GM12874 (cell line): ENCODE data around the gene MYBBP1A.

Experiments used
- TF ChIP-seq, protein P1 (sequence below): IDR thresholded peaks from 2 replicates; pipeline ENCODE4 v1.5.1; 2011; ENCODE audit warnings: low read depth, mild to moderate bottlenecking, control low read depth, low read length, moderate library complexity; ENCODE audit not compliant: insufficient read depth

The MYBBP1A gene

DNA sequence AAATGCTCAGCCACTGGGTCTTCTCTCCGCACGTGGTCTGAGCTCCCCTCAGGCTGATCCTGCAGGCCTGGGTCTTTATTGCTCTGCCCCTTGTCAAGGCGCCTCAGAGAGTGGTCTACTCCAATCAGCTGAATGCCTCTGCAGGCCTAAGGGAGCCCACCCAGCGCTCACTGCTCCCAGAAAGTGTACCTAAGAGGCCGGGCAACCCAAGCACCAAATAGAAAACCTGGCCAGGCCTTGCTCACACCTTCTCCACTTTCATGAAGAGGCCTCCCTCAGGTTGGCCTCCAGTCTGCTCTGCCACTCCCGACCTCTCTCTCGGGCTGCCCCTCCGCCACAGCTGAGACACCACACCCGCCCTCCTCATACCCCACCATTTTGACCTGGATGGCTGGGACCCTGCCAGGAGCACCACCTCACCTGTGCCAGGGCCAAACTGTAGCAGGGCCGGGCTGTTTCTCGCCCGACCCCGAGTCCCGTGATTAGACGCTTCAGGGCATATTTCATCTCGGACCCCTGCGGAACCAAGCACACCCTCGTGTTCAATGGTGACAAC, 665 bp downstream of the MYBBP1A start:
- TF ChIP-seq, protein P1, sequence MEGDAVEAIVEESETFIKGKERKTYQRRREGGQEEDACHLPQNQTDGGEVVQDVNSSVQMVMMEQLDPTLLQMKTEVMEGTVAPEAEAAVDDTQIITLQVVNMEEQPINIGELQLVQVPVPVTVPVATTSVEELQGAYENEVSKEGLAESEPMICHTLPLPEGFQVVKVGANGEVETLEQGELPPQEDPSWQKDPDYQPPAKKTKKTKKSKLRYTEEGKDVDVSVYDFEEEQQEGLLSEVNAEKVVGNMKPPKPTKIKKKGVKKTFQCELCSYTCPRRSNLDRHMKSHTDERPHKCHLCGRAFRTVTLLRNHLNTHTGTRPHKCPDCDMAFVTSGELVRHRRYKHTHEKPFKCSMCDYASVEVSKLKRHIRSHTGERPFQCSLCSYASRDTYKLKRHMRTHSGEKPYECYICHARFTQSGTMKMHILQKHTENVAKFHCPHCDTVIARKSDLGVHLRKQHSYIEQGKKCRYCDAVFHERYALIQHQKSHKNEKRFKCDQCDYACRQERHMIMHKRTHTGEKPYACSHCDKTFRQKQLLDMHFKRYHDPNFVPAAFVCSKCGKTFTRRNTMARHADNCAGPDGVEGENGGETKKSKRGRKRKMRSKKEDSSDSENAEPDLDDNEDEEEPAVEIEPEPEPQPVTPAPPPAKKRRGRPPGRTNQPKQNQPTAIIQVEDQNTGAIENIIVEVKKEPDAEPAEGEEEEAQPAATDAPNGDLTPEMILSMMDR, result no peak

DNA sequence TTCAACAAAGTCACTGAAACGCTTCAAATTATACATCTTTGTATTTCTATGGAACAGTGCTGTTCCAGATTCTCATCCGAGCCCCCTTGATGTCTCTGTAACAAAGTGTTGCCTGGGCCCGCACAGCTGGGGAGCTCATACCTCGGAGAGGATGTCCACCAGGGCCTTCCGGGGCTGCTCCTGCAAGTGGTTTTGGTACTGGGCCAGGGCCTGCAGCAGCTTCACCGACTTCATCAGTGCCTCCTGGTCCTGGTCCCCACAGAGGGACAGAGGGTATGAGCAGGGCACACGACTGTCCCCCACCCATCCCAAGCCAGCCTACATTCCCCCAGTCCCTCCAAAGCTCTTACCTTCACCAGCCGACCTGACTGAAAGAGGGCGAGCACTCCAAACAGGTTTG, 1.5 kb downstream of the MYBBP1A start:
- TF ChIP-seq, protein P1, result no peak

DNA sequence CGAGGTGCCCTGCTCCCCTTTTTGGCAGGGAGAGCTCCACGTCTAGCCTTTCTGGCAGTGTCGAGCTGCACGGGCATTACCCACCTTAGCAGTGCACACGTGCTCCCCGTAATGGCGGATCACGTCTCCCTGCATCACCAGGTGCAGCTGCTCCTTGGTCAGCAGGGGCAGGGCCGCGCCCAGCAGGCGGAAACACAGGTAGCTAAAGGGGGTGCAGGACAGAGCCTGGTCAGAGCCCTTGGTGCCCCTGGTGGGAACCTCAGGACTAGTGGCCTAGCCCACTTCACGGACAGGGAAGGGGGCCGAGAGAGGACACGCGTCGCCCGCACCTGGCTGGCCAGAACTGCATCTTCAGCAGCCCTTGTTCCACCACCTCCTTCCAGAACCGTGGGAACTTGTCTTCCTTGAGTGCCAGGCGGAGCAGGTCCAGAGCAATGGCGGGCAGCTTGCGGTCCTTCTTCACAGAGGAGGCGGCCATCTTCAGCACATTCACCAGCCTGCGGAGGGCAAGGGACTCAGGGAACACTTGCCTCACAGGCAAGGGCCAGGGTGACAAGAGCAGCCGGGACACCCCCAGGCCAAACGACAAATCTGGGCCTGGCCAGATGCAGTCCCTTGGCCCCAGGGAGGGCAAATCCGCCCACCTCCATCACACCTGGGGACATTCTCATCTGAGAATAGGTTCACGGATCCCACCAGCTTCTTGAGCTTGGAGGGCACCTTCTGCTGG, 3.2 kb downstream of the MYBBP1A start:
- TF ChIP-seq, protein P1, result no peak

DNA sequence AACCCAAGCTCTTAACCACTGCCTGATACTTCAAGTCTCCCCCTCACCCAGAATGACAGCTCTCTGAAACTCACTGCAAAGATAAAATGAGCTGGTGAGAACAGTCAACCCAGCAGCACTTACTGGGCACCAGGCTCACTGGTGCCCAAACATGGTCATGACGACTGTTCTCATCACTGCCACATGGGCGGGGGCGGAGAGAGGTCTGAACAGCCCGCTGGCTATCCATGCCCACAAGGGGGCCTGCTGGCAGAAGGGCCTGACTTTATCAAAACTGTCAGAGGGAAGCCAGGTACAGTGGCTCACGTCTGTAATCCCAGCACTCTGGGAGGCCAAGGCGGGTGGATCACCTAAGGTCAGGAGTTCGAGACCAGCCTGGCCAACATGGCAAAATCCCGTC, 4.0 kb downstream of the MYBBP1A start:
- TF ChIP-seq, protein P1, result no peak

DNA sequence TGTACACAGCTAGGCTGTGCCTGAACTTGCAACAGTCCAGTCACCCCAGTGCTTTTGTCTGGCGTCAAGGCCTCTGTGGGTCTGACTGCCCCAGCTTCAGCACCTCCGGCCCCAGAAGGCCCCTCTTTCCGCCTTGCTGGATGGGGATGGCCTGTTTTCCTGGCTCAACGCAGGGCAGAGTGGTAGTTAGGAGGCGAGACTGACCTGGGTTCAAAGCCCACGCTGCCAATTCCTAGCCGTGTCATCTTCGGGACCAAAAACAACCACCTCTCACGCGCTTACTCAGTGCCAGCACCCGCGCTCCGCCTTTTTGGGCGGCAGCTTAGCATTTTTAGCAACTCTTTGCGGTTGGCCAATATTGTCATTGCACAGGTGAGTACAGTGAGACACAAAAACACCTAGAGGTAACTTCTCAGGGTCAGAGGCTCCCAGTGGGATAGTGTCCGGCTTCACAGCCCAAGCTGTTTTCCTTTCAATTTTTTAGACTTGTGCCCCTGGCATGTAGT, 4.6 kb downstream of the MYBBP1A start:
- TF ChIP-seq, protein P1, result no peak

DNA sequence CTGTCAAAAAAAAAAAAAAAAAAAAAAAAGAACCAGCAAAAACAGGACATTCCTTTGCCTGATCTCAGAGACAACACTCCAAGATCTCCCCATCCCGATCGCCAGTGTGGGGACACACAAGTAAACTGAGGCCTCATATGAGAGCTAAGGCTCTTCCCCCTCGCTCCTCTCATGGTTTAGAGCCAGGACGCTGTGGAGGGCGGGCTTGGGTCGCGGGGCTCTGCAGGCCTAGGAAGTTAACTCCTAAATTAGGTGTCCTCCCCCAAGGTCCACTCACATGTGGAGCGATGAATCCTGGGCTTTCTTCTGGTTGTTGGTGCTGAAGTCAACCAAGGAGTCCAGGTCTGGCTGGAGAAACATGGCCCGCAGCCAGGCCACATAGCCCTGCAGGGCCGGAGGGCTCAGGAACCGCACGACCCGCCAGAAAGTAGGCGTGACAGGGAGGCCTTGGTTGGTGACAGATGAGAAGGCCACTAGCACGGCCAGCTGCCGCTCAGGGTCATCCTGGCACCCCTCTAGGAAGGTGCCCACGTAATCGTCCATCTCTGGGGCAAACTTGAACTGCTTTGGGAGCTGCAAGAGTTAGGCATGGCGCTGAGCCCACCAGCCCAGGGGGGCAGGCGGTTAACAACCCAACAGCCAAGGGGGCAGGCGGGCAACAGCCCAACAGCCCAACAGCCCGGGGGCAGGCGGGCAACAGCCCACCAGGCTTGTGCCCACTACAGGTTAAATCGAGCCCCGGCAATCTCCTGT, 5.2 kb downstream of the MYBBP1A start:
- TF ChIP-seq, protein P1, result no peak
